Testis (tissue), 3 donors: Measurements from ENCODE around the gene ARL15. TPM values are rescaled to one million over a fixed set of nuclear protein-coding genes. Genes with fewer than 3 reads are reported as not detected.

Experiments
- DNase-seq: peaks from one replicate; pipeline ENCODE4 v3.0.0-alpha.2; 2019
- H3K27ac ChIP-seq, 2 donors: fragments of 200-600 bp; sonication (generic); one replicate each; pipeline ENCODE4 v1.5.1; 2019
- H3K27me3 ChIP-seq: fragments of 200-600 bp; sonication (generic); one replicate; pipeline ENCODE4 v1.5.1; 2019
- H3K36me3 ChIP-seq: fragments of 200-600 bp; sonication (generic); one replicate; pipeline ENCODE4 v1.5.1; 2017; ENCODE audit warnings: low read depth; ENCODE audit errors: missing control alignments
- H3K4me1 ChIP-seq: fragments of 200-600 bp; sonication (generic); one replicate; pipeline ENCODE4 v1.5.1; 2019
- H3K4me3 ChIP-seq, 2 donors: fragments of 200-600 bp; sonication (generic); one replicate each; pipeline ENCODE4 v1.5.1; 2017 to 2019
- H3K9me3 ChIP-seq: fragments of 200-600 bp; sonication (generic); one replicate; pipeline ENCODE4 v1.5.1; 2017
- POLR2A ChIP-seq: fragments of 450-650 bp; IDR thresholded peaks from one replicate; pipeline ENCODE4 v1.6.1; 2017; ENCODE audit warnings: antibody characterized with exemption, mild to moderate bottlenecking, moderate library complexity
- WGBS, 2 donors: methylation state at CpG; one replicate each; pipeline ENCODE4 v1.1.5; 2018; 5-methylcytosine and 5-hydroxymethylcytosine counted together
- intact Hi-C: fragments of 100-400 bp; cut with DNase I; formaldehyde crosslinking; loops from one replicate; pipeline ENCODE4 v1.15.1; 2023; ENCODE audit warnings: low total_unique reads
- polyA plus RNA-seq: library from polyadenylated mRNA; stranded (reverse); fragments of 350-450 nt; fragmentation: Illumina TruSeq; extraction: RNeasy Lipid Tissue Mini Kit (QIAGEN cat#74804); gene quantifications from one replicate; pipeline ENCODE4 v1.2.3, GENCODE V29; 2014; ENCODE audit warnings: low read depth, low replicate concordance; ENCODE audit not compliant: insufficient read depth
- total RNA-seq, 2 donors: library from RNA; depleted of rRNA; stranded (reverse); fragments of >200 nt; gene quantifications; one replicate each; pipeline ENCODE4 v1.2.3, GENCODE V29; 2016
- TF ChIP-seq, protein P1 (sequence below), 3 experiments: fragments of 450-650 bp in 2 of 3; fragments of 200-600 bp in 1 of 3; sonication (generic) in 1 of 3; IDR thresholded peaks; one replicate each; pipeline ENCODE4 v1.5.1; 2016 to 2019; ENCODE audit warnings: antibody characterized with exemption in 3 of 3, mild to moderate bottlenecking in 2 of 3, moderate library complexity in 1 of 3

The ARL15 gene
- total and polyA plus RNA-seq, 3 donors from 2014 or later, result 36.6 to 88.6 (median 75.2) TPM

DNA sequence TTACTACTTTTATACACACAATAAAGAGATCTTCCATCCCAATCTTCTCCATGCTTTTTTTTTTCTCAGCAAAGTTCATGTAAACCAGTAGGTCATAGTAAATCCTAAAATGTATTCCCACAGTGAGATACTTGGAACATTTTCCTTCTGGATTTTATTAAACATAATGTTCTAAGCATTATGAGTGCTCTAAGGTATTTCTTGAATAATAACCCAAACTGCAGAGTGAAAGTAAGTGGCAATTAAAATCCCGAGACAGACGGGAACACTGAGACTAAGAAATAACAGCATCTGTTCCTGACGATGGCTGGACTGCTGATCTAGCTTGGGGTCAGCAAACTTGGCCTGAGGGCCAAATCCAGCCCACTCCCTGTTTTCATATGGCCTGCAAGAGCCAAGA, 359.8 kb downstream of the ARL15 start:
- no peaks in the 10 kb centered on the region for H3K9me3 ChIP-seq
- intact Hi-C loops, result no loop called here
- no peak for DNase-seq
- H3K27me3 ChIP-seq, result no peaks in the 10 kb centered on the region
- no peak overlapping the region for H3K4me3 ChIP-seq
- no peaks in the 10 kb centered on the region for H3K4me1 ChIP-seq
- WGBS, 2 donors, result 64 to 72% methylated on average over 3 of the region's 3 CpGs
- no peak for TF ChIP-seq POLR2A
- TF ChIP-seq, protein P1, sequence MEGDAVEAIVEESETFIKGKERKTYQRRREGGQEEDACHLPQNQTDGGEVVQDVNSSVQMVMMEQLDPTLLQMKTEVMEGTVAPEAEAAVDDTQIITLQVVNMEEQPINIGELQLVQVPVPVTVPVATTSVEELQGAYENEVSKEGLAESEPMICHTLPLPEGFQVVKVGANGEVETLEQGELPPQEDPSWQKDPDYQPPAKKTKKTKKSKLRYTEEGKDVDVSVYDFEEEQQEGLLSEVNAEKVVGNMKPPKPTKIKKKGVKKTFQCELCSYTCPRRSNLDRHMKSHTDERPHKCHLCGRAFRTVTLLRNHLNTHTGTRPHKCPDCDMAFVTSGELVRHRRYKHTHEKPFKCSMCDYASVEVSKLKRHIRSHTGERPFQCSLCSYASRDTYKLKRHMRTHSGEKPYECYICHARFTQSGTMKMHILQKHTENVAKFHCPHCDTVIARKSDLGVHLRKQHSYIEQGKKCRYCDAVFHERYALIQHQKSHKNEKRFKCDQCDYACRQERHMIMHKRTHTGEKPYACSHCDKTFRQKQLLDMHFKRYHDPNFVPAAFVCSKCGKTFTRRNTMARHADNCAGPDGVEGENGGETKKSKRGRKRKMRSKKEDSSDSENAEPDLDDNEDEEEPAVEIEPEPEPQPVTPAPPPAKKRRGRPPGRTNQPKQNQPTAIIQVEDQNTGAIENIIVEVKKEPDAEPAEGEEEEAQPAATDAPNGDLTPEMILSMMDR (IDR thresholded peaks at IDR 0.05), result no peak
- H3K36me3 ChIP-seq, result no peaks in the 10 kb centered on the region
- peak overlapping the region in 1 of 2 donors; percentile 51 for H3K27ac ChIP-seq

DNA sequence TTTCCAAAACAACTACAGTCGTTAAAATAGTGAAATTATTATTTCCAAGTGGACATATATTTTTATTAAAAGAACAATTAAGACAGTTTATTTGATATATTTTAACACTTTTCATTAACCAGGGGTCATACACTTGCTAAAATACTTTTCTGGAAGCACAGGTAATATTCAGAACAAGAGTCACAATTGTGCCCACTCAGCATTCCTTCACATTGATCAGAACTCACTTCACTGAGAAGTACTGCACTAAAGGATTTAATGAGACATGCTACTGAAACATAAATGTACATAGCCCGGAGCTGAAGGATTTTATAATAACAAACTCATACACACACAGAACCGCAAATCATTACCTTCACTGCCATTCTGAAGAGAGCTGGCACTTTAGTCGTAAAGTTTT, 361.8 kb downstream of the ARL15 start:
- TF ChIP-seq POLR2A, result no peak
- TF ChIP-seq, protein P1 (IDR thresholded peaks at IDR 0.05), result no peak
- 90 to 91% methylated on average over 4 of the region's 4 CpGs for WGBS, 2 donors
- Histone ChIP-seq H3K4me1 (no peaks in the 10 kb centered on the region), H3K36me3 (no peaks in the 10 kb centered on the region), H3K27me3 (no peaks in the 10 kb centered on the region), H3K9me3 (no peaks in the 10 kb centered on the region), H3K4me3 (no peak overlapping the region), H3K27ac (no peak overlapping the region)
- intact Hi-C loops, result no loop called here
- no peak for DNase-seq

DNA sequence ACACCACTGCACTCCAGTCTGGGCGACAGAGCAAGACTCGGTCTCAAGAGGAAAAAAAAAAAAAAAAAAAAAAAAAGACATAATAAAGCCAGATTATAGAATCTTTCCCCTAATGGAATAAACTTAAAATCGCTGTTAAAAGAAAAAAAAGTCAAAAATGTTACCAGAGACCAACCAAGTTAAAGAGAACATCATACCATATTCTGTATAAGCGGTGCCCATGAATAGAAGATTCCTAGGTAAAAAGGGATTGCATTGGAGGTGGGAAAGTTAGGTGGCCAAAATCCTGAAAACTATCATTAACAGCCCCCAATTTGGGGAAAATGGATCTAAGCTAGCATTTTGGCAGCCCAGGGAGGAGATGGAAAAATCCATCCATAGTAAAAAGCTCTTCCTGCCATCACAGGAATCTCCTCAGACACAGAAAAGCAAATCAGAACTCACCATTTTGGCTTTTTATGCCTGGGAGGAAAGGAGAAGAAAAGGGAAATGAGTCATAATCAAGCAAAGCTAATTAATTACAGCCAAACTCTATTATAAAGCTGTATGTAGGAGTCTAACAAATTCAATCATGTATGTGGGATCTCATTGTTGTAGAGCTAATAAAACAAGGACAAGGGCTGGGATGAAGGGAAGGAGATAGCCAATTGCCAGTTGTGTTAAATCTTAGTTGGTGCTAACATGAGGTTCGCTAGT, 363.8 kb downstream of the ARL15 start:
- DNase-seq, result no peak
- 82 to 94% methylated on average over 5 of the region's 5 CpGs for WGBS, 2 donors
- Histone ChIP-seq H3K4me3 (no peak overlapping the region), H3K9me3 (no peaks in the 10 kb centered on the region), H3K36me3 (no peaks in the 10 kb centered on the region), H3K27ac (no peak overlapping the region), H3K27me3 (no peaks in the 10 kb centered on the region), H3K4me1 (peaks cover 4% of the 10 kb centered on the region)
- intact Hi-C loops, result no loop called here
- TF ChIP-seq POLR2A, result no peak
- TF ChIP-seq, protein P1 (IDR thresholded peaks at IDR 0.05), result no peak

DNA sequence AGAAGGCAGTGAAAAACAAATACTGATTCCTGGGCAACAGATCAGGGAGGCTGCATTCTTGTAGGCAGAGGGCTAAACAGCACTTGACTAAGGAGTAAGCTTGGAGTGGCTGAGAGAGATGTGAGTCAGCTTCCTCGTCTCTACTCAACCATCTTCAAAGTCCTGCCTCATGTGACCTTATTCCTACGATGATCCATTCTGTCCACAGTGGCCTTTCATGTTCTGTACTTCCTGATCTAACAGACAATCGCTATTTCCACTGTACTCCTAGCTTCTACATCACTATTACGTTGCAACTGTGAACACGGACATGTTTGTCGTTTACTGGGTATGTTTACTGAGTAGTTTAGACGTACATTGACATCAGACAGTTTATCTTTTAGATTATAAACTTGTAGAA, 365.4 kb downstream of the ARL15 start:
- Histone ChIP-seq H3K27ac (no peak overlapping the region), H3K4me1 (peaks cover 4% of the 10 kb centered on the region), H3K9me3 (no peaks in the 10 kb centered on the region), H3K36me3 (no peaks in the 10 kb centered on the region), H3K27me3 (no peaks in the 10 kb centered on the region), H3K4me3 (no peak overlapping the region)
- intact Hi-C loops, result no loop called here
- no peak for DNase-seq
- WGBS, 2 donors, result 91% methylated on average over 7 of the region's 7 CpGs
- TF ChIP-seq, protein P1 (IDR thresholded peaks at IDR 0.05), result no peak
- no peak for TF ChIP-seq POLR2A

DNA sequence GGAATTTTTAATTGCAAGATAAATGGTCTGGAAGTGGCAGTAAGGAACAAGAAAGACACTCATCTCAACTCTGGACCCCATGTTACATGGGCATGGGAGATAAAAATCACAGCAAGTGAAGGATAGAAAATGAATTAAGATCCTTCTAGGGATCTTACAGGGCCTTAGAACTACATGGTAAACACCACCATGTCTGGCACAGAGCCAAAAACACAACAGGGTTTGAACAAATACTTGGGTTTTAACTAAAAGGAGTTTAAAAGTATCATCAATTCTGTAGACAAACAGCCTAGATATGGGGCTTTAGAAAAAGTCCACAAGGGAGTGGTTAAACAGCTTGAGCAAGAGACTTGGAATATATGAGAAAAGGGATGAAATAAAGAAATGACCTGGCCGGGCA, 366.4 kb downstream of the ARL15 start:
- H3K4me3 ChIP-seq, result no peak overlapping the region
- H3K9me3 ChIP-seq, result no peaks in the 10 kb centered on the region
- no peak for DNase-seq
- no peaks in the 10 kb centered on the region for H3K36me3 ChIP-seq
- 97 to 100% methylated on average over 1 of the region's 1 CpG for WGBS, 2 donors
- H3K27me3 ChIP-seq, result no peaks in the 10 kb centered on the region
- intact Hi-C loops, result no loop called here
- no peak for TF ChIP-seq POLR2A
- TF ChIP-seq, protein P1 (IDR thresholded peaks at IDR 0.05), result no peak
- H3K27ac ChIP-seq, result no peak overlapping the region
- peaks cover 4% of the 10 kb centered on the region for H3K4me1 ChIP-seq
